ENCODE measurements around the gene INHBB.

Gene INHBB

DNA sequence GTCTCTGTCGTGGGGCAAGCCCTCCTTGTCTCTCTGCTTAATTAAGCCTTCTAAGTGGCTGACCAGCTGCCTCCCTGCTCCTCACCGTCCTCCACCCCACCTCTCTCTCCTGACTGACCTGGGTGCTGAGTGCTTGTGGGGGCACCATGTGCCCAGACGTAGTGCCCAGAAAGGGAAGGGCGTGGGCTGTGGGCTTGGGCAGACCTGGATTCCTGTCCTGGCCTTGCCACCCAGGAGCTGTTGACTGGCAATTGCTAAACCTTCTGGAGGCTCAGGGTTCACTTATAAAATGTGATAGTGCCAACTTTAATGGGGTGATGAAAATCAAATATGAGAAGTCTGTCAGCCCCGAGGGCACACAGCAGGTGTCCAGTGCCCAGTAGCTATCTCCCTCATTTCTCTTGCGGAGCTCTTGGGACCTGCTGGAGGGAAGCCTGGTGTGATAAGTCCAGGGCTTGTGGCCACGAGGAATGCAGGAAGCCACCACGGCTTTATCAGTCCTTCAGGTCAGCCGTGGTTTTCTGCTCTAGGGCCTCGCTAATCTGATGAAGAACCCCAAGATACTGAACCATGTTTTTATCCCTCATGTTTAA lies 22.0 kb upstream of the INHBB start:
- DNase-seq (ENCODE audit: extremely low read depth, low read depth): no peak
- TF ChIP-seq, protein P1, sequence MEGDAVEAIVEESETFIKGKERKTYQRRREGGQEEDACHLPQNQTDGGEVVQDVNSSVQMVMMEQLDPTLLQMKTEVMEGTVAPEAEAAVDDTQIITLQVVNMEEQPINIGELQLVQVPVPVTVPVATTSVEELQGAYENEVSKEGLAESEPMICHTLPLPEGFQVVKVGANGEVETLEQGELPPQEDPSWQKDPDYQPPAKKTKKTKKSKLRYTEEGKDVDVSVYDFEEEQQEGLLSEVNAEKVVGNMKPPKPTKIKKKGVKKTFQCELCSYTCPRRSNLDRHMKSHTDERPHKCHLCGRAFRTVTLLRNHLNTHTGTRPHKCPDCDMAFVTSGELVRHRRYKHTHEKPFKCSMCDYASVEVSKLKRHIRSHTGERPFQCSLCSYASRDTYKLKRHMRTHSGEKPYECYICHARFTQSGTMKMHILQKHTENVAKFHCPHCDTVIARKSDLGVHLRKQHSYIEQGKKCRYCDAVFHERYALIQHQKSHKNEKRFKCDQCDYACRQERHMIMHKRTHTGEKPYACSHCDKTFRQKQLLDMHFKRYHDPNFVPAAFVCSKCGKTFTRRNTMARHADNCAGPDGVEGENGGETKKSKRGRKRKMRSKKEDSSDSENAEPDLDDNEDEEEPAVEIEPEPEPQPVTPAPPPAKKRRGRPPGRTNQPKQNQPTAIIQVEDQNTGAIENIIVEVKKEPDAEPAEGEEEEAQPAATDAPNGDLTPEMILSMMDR (IDR thresholded peaks at IDR 0.05; ENCODE audit: low read depth, low read length, missing control alignments): no peak

DNA sequence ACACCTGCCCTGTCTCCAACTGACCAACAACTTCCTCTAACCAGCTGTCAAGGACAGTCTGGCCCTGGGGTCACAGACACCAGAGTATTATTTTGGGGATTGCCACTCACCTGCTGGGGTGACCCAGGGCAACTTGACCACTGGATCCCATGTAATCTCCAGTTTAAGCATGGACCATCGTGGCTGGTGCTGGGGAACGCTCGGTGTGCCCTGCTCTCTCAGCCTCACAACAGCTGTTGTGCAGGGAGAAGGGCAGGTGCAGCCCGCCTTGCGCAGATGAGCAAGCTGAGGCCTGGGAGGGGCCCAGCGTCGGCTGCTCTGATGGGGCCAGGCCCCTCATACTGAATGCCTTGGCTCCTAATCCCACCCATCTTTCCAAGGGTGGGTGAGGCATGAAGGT lies 21.0 kb upstream of the INHBB start:
- TF ChIP-seq, protein P1 (IDR thresholded peaks at IDR 0.05; ENCODE audit: low read depth, low read length, missing control alignments): no peak
- DNase-seq (ENCODE audit: extremely low read depth, low read depth): no peak
- no peak overlapping the region for H3K4me3 ChIP-seq (replicated peaks; ENCODE audit: low read depth, low read length)

More for the DNA sequence above, 22.0 kb upstream of the INHBB start:
- H3K4me3 ChIP-seq (replicated peaks; ENCODE audit: low read depth, low read length): no peak overlapping the region

DNA sequence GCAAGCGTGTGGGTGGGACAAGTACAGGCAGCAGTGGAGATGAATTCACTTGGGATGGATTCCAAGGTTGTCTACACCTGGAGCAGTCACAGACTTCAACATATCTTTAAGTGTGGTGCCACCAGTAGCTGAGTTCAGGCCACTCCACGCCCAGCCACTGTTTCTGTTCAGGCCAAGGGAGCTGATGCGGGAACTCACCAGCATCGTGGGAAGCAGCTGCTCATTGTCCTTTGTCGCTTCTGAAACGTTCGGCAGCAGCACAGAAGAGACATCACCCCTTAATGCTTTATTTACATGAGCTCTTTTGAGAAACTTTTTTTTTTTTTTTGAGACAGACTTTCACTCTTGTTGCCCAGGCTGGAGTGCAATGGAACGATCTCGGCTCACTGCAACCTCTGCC lies 19.9 kb upstream of the INHBB start:
- DNase-seq (ENCODE audit: extremely low read depth, low read depth): no peak
- TF ChIP-seq, protein P1 (IDR thresholded peaks at IDR 0.05; ENCODE audit: low read depth, low read length, missing control alignments): no peak

DNA sequence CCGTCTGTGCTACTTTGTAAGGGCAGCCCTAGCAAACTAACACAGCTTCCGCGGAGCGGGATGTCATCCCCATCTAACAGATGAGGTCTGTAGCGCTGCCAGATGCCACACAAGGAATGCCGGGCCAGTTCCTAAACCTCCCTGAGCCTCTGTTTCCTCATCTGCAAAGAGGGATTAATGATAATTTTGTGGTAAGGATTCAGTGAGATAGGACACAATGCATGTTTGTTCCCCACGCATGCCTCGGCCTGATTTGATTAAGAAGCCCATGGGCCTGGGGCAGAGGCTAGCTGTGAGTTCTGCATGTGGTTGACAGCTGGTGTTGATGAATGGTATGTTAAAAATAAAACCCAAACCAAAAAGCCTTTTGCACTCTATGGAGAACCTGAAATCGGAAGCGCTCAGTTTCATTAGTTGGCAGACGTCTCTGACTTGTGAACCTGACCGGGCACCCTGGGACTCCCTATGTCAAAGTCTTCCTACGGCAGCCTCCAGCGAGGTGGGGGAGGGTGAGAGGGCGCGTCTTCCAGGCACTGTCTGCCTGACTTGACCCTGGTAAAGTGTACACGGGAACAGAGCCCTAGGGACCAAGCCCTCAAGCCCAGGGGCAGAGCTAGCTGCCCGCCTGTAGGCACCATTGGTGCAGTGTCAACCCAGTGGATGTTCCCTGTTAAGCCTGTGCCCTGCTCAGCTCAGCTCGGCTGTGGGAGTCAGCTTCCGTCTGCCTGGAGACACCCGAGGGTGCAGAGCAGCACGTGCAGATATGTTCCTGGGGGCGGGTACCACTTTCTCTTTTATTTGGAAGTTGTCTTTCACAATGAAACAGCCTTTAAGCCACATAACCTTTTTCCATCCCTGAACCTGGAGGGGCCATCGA lies 14.8 kb upstream of the INHBB start:
- no peak for DNase-seq (ENCODE audit: extremely low read depth, low read depth)
- TF ChIP-seq, protein P1 (IDR thresholded peaks at IDR 0.05; ENCODE audit: low read depth, low read length, missing control alignments): no peak
- no peak overlapping the region for H3K4me3 ChIP-seq (replicated peaks; ENCODE audit: low read depth, low read length)

More for the DNA sequence above, 19.9 kb upstream of the INHBB start:
- no peak overlapping the region for H3K4me3 ChIP-seq (replicated peaks; ENCODE audit: low read depth, low read length)

DNA sequence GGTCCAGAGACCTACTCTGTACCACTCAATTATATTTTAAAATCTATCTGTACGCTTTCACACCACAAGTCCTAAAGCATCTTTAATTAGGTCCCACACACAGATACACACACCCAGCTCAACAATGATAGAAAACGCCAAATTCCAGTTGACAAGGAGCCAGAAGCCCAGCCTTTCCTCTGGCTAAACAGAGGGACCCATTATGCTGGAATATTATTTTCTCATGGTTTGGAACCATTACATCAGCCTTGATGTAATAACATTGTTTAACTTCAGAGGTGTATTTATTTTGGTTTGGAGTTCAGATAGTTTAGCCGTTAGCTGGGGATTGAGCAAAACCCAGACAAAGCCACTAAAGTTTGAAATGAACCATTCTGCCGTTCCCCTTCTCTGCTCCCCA lies 14.0 kb upstream of the INHBB start:
- TF ChIP-seq, protein P1 (IDR thresholded peaks at IDR 0.05; ENCODE audit: low read depth, low read length, missing control alignments): no peak
- no peak for DNase-seq (ENCODE audit: extremely low read depth, low read depth)
- no peak overlapping the region for H3K4me3 ChIP-seq (replicated peaks; ENCODE audit: low read depth, low read length)

DNA sequence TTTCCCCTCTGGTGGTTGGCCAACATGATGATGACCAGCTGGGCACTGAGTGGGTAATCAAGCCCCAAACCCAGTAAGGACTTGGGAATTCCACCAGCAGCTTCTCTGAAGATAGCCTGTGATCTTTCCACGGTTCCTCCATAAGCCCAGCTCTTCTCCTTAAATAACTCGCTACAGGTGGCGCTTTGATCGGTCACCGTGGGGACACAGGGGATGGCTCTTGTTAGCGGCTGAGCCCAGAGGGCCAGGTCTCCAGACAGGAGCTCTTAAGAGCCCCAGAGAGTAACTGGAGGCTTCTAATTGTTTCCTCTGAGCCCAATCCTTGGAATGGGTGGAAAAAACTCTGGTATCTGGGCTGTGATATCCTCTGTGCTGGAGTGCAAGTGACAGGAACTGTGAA lies 13.6 kb upstream of the INHBB start:
- DNase-seq (ENCODE audit: extremely low read depth, low read depth): no peak
- TF ChIP-seq, protein P1 (IDR thresholded peaks at IDR 0.05; ENCODE audit: low read depth, low read length, missing control alignments): no peak
- H3K4me3 ChIP-seq (replicated peaks; ENCODE audit: low read depth, low read length): no peak overlapping the region
